Testis (tissue), 2 donors: Measurements from ENCODE around the gene FAM24A.

Source experiments
- POLR2A ChIP-seq: fragments of 450-650 bp; IDR thresholded peaks from one replicate; pipeline ENCODE4 v1.6.1; 2017; ENCODE audit warnings: antibody characterized with exemption, mild to moderate bottlenecking, moderate library complexity
- TF ChIP-seq, protein P1 (sequence below), 3 experiments: fragments of 450-650 bp in 2 of 3; fragments of 200-600 bp in 1 of 3; sonication (generic) in 1 of 3; IDR thresholded peaks; one replicate each; pipeline ENCODE4 v1.5.1; 2016 to 2019; ENCODE audit warnings: antibody characterized with exemption in 3 of 3, mild to moderate bottlenecking in 2 of 3, moderate library complexity in 1 of 3

DNA sequence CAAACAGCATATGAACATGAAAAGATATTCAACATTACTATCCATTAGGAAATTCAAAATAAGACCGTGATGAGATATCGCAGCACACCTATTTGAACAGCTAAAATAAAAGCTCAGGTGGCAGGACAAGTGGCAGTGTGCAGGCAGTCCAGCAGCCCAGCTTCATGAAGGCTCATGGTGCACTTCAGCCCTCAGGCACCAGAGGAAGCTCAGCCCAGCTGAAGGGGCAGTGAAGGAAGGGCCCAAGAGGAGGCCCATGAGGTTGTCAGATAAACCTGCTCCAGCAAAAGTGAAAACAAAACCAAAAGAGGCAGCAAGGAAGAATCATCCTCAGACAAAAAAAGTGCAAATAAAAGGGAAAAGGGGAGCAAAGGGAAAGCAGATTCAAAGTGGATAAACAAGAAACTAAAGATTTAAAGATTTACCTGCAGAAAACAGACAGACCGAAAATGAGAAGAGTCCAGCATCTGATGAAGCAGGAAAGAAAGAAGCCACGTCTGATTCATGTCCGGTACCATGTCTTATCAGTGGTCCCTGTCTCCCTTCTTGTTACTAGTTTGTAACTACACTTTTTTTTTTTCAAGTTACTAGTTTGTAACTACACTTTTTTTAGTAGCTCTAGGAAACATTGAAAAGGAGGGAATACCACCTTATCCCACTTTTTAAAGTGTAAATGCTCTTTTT is 16.0 kb upstream of the FAM24A start:
- no peak for TF ChIP-seq POLR2A
- TF ChIP-seq, protein P1, sequence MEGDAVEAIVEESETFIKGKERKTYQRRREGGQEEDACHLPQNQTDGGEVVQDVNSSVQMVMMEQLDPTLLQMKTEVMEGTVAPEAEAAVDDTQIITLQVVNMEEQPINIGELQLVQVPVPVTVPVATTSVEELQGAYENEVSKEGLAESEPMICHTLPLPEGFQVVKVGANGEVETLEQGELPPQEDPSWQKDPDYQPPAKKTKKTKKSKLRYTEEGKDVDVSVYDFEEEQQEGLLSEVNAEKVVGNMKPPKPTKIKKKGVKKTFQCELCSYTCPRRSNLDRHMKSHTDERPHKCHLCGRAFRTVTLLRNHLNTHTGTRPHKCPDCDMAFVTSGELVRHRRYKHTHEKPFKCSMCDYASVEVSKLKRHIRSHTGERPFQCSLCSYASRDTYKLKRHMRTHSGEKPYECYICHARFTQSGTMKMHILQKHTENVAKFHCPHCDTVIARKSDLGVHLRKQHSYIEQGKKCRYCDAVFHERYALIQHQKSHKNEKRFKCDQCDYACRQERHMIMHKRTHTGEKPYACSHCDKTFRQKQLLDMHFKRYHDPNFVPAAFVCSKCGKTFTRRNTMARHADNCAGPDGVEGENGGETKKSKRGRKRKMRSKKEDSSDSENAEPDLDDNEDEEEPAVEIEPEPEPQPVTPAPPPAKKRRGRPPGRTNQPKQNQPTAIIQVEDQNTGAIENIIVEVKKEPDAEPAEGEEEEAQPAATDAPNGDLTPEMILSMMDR (IDR thresholded peaks at IDR 0.05): no peak
